Stimulated activated CD8-positive, alpha-beta memory T cell treated with anti-CD3 and anti-CD28 coated beads, Interleukin-4, amount 100 ng/mL, for 4 hours (primary cell): ENCODE results near the gene CSH1.
A peak's percentile ranks its signal among the peaks of the same experiment; 100 is the strongest.
"Not testable (repeated sequence)": the region's sequence is repeated elsewhere in the genome, so short reads cannot be mapped to it uniquely, and the experiment has no call there.

ENCODE experiments used
- DNase-seq, 2 donors: peaks; one replicate each; pipeline ENCODE4 v3.0.0-alpha.2; 2020; ENCODE audit warnings: low read depth in 2 of 2, low spot score in 1 of 2

The CSH1 gene

DNA sequence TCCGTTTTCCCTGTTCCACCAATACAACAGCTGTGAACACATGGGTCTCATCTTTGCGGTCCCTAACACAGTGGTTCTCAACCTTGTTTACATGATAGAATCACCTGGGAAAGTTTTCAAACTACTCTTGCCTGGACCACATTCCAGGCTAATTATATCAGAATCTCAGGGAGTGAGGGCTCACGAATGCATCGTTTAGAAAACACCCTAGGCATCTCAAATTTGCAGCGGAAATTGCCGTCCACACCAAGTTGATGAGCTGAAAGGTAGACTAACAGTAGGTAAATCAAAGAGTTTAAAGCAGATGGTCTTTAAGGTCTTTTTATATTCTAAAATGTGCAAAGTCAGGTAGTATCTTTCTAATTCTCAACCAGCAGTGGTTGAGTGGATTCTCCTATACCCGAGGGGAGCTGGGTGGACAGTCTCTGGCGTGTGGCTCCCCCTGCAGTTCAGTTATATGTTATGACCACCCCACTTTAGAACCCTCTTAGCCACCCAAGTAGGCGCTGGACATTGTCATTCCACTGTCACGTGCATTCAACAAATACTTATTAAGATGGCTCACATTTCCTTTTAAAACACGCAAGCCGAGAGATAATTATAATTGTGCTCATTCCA is 10.9 kb upstream of the CSH1 start:
- not testable (repeated sequence) for DNase-seq

DNA sequence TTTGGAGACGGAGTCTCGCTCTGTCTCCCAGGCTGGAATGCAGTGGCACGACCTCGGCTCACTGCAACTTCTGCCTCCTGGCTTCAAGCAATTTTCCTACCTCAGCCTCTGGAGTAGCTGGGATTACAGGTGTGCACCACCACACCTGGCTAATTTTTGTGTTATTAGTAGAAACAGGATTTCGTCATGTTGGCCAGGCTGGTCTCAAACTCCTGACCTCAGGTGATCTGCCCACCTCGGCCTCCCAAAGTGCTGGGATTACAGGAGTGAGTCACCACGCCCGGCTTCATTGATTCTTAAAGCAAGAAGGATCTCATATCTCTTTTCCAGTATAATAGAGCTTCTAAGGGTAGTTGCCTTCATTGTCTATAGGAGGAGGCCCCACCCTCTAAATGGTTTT is 8.4 kb upstream of the CSH1 start:
- not testable (repeated sequence) for DNase-seq

DNA sequence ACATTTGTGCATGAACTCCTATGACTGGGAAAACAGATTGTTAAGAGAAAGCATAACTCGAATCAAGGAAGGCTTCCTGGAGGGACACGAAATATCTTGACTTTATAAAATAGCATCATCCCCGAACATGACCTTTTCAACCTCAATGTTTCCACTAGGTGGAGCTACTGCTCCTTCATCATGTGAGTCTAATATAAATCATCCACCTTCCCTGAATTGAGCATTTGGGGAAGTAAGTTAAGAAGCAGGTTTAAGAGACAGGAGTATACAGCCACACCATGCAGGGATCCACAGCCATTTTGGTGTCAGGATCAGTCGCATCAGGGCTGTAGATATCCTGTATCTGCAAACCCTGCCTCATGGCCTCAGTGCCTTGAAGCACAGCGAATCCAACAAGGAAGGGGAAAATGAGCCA is 7.4 kb upstream of the CSH1 start:
- DNase-seq = not testable (repeated sequence)

DNA sequence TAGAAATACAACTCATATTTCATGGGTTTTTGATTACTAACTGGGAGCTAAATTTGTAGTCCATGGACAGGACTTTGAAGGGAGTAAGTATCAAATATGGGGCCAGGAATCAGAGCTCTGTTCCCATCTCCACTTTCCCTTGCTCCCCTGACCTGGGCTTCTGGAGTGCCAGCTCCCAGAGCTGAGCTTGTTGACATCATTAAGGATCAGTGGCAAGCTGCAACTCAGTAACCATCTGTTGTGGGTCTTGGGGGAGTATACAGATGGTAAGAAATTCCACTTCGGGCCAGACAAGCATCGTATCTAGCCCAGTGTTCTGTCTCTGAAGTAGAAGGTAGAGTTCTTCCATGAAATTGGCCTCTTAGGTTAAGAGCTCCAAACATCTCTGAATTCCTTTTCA is 5.6 kb upstream of the CSH1 start:
- not testable (repeated sequence) for DNase-seq

DNA sequence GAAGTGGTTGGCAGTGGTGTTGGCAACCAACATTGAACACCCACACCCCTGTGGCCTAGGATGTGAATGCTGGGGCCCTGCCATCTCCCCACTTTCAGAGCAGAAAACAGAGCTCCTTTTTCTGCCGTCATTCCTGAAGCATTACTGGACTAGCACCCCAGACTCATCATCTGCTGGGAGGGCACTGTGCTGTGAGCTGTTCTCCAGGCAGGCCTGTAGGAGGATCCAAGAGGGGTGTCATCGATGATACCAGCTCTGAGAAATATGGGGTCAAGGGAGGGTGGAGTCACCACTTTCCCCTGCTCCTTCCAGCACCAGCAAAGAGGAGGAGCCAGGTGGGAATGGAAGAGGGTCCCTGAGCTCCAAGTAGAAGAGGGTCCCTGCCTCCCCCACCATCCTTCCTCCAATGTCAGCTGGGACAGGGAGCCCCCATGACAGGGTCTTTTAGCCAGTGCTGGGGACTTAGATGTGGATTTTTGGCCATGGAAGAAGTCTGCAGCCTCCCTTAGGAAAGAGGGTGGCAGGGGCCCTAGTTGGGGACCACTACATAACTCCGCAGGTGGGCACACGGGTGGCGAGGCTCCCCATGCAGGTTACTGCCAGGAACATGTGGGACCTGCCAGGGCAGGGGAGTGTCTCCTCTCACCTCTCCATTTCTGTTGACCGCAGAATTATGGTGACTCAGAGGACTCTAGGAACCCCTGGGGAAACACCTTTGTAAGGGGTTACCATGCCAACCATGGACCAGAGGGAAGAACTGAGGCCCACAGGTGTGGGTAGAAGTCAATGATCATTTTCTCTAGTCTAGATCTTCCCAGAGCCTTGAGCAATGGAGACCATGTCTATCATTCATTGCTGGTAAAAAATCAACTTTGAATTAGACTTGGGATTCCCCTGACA is 2.8 kb upstream of the CSH1 start:
- DNase-seq = not testable (repeated sequence)

DNA sequence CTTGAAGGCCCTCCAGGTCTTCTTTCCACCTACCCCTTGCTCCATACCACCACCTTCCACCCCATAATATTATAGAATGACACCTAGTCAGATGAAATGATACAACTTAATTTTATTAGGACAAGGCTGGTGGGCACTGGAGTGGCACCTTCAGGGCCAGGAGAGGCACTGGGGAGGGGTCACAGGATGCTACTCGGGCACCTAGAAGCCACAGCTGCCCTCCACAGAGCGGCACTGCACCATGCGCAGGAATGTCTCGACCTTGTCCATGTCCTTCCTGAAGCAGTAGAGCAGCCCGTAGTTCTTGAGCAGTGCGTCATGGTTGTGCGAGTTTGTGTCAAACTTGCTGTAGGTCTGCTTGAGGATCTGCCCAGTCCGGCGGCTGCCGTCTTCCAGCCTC is 1.6 kb downstream of the CSH1 start:
- not testable (repeated sequence) for DNase-seq

DNA sequence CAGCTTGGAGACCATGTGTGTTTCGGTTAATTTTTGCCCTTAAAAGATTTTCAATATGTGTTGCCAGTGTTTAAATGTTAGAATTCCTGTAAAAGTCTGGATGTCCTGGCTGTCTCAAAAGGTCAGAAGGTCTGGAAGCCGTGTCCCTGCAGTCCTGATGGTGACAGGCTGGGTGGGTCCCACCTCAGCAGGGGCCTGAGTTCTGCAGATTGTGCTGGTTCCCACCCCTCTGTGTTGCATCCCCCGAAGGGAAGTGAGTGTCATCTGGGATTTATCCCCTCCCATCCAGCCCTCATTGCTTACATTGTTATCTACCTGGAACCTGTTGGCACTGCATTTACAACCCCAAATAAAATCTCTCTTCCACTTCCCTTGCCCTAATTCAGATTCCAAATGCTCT is 2.4 kb downstream of the CSH1 start:
- not testable (repeated sequence) for DNase-seq

DNA sequence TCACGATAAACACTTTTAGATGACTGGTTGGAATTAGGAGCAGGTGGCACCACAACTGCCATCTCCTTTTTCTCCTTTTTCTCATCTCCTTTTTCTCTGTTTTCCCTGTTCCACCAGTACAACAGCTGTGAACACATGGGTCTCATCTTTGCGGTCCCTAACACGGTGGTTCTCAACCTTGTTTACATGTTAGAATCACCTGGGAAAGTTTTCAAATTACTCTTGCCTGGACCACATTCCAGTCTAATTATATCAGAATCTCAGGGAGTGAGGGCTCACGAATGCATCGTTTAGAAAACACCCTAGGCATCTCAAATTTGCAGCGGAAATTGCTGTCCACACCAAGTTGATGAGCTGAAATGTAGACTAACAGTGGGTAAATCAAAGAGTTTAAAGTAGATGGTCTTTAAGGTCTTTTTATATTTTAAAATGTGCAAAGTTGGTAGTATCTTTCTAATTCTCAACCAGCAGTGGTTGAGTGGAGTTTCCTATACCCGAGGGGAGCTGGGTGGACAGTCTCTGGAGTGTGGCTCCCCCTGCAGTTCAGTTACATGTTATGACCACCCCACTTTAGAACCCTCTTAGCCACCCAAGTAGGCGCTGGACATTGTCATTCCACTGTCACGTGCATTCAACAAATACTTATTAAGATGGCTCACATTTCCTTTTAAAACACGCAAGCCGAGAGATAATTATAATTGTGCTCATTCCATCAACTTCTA is 3.9 kb downstream of the CSH1 start:
- not testable (repeated sequence) for DNase-seq

DNA sequence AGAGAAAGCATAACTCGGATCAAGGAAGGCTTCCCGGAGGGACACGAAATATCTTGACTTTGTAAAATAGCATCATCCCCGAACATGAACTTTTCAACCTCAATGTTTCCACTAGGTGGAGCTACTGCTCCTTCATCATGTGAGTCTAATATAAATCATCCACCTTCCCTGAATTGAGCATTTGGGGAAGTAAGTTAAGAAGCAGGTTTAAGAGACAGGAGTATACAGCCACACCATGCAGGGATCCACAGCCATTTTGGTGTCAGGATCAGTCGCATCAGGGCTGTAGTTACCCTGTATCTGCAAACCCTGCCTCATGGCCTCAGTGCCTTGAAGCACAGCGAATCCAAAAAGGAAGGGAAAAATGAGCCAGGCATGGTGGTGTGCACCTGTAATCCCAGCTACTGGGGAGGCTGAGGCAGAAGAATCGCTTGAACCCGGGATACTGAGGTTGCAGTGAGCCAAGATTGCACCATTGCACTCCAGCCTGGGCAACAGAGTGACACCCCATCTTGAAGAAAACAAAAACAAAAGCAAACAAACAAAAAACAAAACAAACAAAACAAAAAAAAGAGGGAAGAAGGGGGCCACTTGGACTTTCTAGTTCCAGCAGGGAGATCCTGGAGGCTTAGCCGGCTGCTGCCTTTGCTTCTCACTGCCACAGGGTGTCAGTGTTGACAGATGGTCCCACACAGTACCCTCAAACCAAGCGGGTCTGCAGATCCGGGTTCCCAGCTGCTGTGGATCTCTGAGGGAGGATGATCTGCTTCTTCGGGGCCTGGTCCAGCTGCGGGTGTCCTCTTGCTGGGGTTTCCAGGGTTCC is 7.1 kb downstream of the CSH1 start:
- DNase-seq = not testable (repeated sequence)

DNA sequence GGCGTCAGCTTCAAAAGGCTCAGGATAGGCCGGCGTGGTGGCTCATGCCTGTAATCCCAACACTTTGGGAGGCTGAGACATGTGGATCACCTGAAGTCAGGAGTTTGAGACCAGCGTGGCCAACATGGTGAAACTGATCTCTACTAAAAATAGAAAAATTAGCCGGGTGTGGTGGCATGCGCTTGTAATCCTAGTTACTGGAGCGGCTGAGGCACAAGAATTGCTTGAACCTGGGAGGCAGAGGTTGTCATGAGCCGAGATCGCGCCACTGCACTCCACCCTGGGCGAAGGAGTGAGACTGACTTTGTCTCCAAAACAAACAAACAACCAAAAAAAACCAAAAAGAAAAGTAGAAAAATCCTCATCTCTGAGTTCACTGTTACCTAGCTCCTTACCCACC is 11.3 kb downstream of the CSH1 start:
- DNase-seq = not testable (repeated sequence)

DNA sequence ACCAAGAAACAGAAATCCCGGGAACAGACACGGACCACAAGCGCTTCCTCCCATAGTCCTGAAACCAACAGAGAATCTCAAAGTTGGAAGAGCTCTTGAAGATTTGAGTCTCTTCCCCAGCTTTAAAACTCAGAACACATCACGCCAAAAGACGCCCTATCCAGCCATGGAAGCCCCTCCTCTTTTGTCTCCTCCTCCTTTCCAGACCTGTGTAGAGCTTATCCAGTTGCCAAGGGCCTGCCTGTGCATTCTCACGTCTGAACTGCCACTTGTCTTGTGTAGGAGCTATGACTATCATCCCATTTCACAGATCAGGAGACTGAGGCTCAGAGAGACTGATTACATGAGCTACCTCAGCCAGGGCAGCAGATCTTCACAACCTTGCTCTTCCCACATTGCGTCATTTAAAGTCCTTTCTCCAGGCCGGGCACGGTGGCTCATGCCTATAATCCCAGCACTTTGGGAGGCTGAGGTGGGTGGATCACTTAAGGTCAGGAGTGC is 13.7 kb downstream of the CSH1 start:
- not testable (repeated sequence) for DNase-seq

DNA sequence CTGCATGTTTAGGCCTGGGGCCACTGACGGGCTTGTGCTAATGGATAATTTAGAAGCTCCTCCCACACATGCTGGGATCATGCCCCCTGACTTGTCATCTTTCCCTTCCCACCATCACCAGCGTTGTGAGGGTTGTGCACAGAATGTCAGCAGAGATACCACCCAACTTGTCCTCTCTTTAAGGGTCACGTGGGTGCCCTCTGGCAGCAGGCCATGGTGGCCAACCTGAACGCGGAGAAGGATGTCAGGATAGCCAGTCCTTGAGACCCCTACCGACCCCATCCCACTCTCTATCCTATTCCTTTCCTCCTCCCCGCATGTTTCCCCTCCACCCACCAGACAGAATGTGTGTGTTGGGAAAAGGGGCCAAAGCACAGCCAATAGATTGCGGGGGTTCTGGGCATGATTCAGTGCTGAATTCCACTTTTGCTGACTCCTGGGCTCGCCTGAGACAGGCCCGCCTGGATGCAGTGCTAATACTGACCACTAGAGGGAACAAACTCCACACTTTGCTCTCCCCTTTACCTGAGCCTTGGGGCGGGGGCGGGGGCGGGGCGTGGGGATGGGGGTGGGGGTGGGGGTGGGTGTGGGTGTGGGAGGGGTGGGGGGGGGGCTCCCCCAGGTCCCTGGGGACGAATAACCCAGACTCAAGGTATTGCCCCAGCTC is 14.3 kb downstream of the CSH1 start, which contains the start of gene GH2:
GH2 (minus strand) TSS at position 10 of the 667 bp plus-strand sequence. CDS start 143 bp downstream, outside the sequence.
- DNase-seq = peak; percentile 11 to 24

DNA sequence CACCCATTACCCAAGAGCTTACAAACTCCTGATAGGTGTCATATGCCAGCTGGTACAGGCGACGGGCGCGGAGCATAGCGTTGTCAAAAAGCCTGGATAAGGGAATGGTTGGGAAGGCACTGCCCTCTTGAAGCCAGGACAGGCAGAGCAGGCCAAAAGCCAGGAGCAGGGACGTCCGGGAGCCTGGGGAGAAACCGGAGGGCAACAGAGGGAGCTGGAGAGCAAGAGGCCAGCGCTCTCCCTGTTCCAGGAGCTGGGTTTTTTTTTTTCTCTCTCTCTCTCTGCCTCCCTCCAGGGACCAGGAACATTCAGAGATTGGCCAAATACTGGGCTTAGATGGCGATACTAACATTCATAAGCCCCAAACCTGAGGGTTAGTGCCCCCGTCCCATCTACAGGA is 15.0 kb downstream of the CSH1 start:
- not testable (repeated sequence) for DNase-seq

DNA sequence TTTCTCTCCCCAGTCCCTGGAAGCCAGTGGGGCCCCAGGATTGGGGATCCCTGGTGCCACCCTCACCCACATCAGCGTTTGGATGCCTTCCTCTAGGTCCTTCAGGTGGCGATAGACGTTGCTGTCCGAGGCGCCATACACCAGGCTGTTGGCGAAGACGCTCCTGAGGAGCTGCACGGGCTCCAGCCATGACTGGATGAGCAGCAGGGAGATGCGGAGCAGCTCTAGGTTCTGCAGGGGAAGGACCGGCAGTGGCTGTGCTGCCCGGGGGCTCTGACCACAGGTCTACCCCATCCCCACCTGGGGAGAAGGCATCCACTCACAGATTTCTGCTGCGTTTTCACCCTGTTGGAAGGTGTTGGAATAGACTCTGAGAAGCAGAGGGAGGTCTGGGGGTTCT is 15.7 kb downstream of the CSH1 start:
- DNase-seq = no peak

DNA sequence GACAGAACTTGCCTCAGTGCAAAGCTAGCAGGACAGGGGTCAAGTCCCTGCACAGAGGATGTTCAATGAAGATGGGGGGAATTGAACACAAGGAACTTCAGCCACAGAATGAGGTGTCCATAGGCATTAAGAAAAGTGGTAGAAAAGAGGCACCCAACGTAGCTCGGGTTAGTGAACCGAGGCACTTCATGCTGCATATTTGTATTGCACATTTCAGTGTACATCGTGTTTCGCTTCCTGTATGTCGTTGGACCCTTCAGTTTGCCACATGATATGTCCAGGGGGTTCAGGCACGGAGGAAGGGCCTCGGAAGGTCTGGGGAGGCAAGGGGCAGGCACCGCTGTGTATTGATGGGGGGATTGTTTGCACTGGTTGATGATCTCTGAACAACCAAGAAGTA is 18.0 kb downstream of the CSH1 start:
- DNase-seq = not testable (repeated sequence)

DNA sequence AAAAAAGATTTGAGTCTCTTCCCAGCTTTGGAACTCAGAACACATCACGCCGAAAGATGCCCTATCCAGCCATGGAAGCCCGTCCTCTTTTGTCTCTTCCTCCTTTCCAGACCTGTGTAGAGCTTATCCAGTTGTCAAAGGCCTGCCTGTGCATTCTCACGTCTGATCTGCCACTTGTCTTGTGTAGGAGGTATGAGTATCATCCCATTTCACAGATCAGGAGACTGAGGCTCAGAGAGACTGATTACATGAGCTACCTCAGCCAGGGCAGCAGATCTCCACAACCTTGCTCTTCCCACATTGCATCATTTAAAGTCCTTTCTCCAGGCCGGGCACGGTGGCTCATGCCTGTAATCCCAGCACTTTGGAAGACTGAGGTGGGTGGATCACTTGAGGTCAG is 21.7 kb downstream of the CSH1 start:
- DNase-seq = not testable (repeated sequence)

DNA sequence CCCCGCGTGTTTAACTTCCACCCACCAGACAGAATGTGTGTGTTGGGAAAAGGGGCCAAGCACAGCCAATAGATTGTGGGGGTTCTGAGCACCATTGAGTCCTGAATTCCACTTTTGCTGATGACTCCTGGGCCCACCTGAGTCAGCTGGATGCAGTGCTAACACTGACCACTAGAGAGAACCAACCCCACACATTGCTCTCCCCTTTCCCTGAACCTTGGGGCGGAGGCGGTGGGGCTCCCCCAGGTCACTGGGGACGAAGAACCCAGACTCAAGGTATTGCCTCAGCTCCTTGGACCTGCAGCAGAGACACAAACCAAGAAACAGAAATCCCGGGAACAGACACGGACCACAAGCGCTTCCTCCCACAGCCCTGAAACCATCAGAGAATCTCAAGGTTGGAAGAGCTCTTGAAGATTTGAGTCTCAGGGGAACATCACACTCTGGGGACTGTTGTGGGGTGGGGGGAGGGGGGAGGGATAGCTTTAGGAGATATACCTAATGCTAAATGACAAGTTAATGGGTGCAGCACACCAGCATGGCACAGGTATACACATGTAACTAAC is 22.2 kb downstream of the CSH1 start:
- DNase-seq = not testable (repeated sequence)

DNA sequence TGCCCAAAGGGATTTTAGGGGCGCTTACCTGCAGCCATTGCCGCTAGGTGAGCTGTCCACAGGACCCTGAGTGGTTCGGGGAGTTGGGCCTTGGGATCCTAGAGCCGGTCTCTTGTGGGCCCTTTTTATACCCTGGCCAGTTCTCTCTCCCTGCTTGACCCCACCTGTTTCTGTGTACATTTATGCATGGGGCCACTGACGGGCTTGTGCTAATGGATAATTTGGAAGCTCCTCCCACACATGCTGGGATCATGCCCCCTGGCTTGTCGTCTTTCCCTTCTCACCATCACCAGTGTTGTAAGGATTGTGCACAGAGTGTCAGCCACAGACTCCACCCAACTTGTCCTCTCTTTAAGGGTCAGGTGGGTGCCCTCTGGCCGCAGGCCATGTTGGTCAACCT is 22.8 kb downstream of the CSH1 start, which contains the start of gene CSH2:
CSH2 (minus strand) TSS at position 101 of the 400 bp plus-strand sequence; CDS start at position 38, 63 bp downstream.
- not testable (repeated sequence) for DNase-seq

DNA sequence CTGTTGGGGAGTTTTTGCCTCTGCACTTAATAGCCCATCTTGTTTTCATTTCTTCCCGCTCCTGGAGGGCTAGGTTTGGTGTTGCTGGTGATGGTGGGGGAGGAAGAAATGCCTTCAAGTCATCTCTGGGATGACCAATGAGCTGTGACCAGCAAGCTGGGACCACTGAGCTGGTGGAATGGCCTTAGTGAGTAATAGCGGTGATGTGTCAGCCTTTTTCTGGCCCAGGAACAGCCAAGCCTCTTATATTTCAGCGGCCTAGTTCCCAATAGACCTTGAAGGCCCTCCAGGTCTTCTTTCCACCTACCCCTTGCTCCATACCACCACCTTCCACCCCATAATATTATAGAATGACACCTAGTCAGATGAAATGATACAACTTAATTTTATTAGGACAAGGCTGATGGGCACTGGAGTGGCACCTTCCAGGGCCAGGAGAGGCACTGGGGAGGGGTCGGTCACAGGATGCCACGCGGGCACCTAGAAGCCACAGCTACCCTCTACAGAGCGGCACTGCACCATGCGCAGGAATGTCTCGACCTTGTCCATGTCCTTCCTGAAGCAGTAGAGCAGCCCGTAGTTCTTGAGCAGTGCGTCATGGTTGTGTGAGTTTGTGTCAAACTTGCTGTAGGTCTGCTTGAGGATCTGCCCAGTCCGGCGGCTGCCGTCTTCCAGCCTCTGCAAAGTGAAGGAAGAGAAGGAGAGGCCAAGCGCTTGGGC is 24.6 kb downstream of the CSH1 start:
- DNase-seq = not testable (repeated sequence)
